ENCODE data around the gene LRRC34.

The LRRC34 gene

DNA sequence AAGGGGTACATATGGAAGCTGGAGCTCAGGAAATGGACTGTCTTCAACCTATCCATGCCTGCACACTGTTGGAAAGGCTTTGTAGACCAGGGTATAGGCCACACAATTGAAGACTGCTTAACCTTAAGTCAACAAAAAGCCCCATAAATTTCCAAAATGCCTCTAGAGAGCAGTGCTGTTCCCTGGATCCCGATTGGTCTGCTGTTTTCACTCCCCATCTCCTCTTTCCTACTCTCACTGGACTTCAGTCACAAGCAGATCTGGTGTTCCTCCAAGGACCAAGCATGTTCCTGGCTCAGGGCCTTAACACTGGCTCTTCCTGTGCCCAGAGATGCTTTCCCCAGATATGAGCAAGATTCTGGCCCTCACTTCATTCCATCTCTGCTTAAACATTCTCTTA, 22.8 kb upstream of the LRRC34 start:
- no peaks in the 10 kb centered on the region for H3K27me3 ChIP-seq (replicated peaks in 2 of 5; ENCODE audit: control insufficient read depth in 4 of 5, insufficient read depth in 5 of 5, low read length in 4 of 5)
- DNase-seq = no peak
- H3K4me1 ChIP-seq (ENCODE audit: control extremely low read depth in 1 of 4, control insufficient read depth in 4 of 4, insufficient read depth in 4 of 4, low read length in 3 of 4) = no peaks in the 10 kb centered on the region
- no peaks in the 10 kb centered on the region for H3K9me3 ChIP-seq (ENCODE audit: control extremely low read depth in 1 of 5, control insufficient read depth in 4 of 5, insufficient read depth in 2 of 5, low read depth in 1 of 5, low read length in 4 of 5)
- 86% methylated on average over 1 of the region's 1 CpG for WGBS (ENCODE audit: insufficient coverage)
- H3K27ac ChIP-seq (ENCODE audit: insufficient read depth in 1 of 2, low read depth in 1 of 2, low read length in 2 of 2, poor library complexity in 1 of 2, severe bottlenecking in 2 of 2) = no peak overlapping the region
- ChIA-PET CTCF (interaction anchor here (1.3 kb wide), 1 partner anchor 10 kb away, joined by 4 read pairs; no protein-coding TSS in a partner anchor), POLR2A (no interaction called here)
- no peak overlapping the region for H3K4me3 ChIP-seq (ENCODE audit: control insufficient read depth in 1 of 7, extremely low read depth in 1 of 7, insufficient read depth in 4 of 7, low read depth in 2 of 7, low read length in 6 of 7)
- H3K36me3 ChIP-seq (ENCODE audit: control insufficient read depth in 4 of 4, insufficient read depth in 4 of 4, low read length in 3 of 4) = no peaks in the 10 kb centered on the region

DNA sequence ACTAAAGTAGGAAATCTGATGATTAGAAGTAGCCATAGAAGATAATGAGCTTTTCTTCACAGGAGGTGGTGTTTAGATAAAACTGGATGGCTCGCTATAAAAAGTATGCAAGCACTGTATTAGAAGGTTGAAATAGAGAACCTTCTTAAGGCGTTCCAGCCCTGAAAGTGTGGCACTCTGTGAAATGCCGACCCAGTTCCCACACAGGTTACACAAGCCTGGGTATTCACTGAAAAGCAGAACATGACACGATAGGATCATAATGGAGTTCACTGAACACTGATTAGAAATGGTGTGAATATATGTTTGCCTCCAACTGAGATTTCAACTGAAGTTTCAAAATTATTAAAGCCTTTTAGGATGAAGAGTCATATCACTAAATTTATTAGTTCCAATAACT, 15.0 kb upstream of the LRRC34 start:
- ChIA-PET POLR2A (no interaction called here), CTCF (interaction anchor here (1.7 kb wide), 1 partner anchor 17 kb away, joined by 4 read pairs; no protein-coding TSS in a partner anchor)
- Histone ChIP-seq H3K4me3 (ENCODE audit: control insufficient read depth in 1 of 7, extremely low read depth in 1 of 7, insufficient read depth in 4 of 7, low read depth in 2 of 7, low read length in 6 of 7) (no peak overlapping the region), H3K27ac (ENCODE audit: insufficient read depth in 1 of 2, low read depth in 1 of 2, low read length in 2 of 2, poor library complexity in 1 of 2, severe bottlenecking in 2 of 2) (no peak overlapping the region), H3K27me3 (replicated peaks in 2 of 5; ENCODE audit: control insufficient read depth in 4 of 5, insufficient read depth in 5 of 5, low read length in 4 of 5) (no peaks in the 10 kb centered on the region), H3K9me3 (ENCODE audit: control extremely low read depth in 1 of 5, control insufficient read depth in 4 of 5, insufficient read depth in 2 of 5, low read depth in 1 of 5, low read length in 4 of 5) (no peaks in the 10 kb centered on the region), H3K4me1 (ENCODE audit: control extremely low read depth in 1 of 4, control insufficient read depth in 4 of 4, insufficient read depth in 4 of 4, low read length in 3 of 4) (peaks cover 0 to 10% (median 0%) of the 10 kb centered on the region in 4 experiments), H3K36me3 (ENCODE audit: control insufficient read depth in 4 of 4, insufficient read depth in 4 of 4, low read length in 3 of 4) (no peaks in the 10 kb centered on the region)
- DNase-seq = no peak
- WGBS (ENCODE audit: insufficient coverage) = 100% methylated on average over 3 of the region's 4 CpGs

DNA sequence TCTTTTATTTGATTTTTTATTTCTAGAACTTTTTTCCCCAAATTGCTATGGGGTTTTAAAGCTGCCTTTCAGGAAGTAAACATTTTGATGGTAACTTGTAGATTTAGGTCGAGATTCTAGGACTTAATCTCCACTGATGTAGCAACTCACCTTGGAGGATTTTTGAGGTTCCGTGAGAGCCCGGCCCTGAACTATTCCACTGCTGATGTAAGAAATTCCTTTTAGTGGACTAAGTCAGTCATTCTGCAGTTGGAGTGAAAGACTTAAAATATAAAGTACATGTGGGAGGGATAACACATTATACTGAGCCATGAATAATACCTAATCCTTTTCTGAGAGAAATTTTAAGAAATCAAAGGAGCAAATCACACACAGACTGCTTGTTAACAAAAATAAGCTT, 12.6 kb upstream of the LRRC34 start:
- Histone ChIP-seq H3K36me3 (ENCODE audit: control insufficient read depth in 4 of 4, insufficient read depth in 4 of 4, low read length in 3 of 4) (no peaks in the 10 kb centered on the region), H3K27me3 (replicated peaks in 2 of 5; ENCODE audit: control insufficient read depth in 4 of 5, insufficient read depth in 5 of 5, low read length in 4 of 5) (no peaks in the 10 kb centered on the region), H3K9me3 (ENCODE audit: control extremely low read depth in 1 of 5, control insufficient read depth in 4 of 5, insufficient read depth in 2 of 5, low read depth in 1 of 5, low read length in 4 of 5) (no peaks in the 10 kb centered on the region), H3K4me1 (ENCODE audit: control extremely low read depth in 1 of 4, control insufficient read depth in 4 of 4, insufficient read depth in 4 of 4, low read length in 3 of 4) (peaks cover 0 to 10% (median 0%) of the 10 kb centered on the region in 4 experiments), H3K4me3 (ENCODE audit: control insufficient read depth in 1 of 7, extremely low read depth in 1 of 7, insufficient read depth in 4 of 7, low read depth in 2 of 7, low read length in 6 of 7) (no peak overlapping the region), H3K27ac (ENCODE audit: insufficient read depth in 1 of 2, low read depth in 1 of 2, low read length in 2 of 2, poor library complexity in 1 of 2, severe bottlenecking in 2 of 2) (no peak overlapping the region)
- ChIA-PET CTCF (interaction anchor here (0.7 to 1.4 kb wide), 5 partner anchors 10 to 129 kb away, joined by 3 to 7 read pairs (median 4); no protein-coding TSS in a partner anchor), POLR2A (no interaction called here)
- DNase-seq = no peak
- 100% methylated on average over 3 of the region's 3 CpGs for WGBS (ENCODE audit: insufficient coverage)

DNA sequence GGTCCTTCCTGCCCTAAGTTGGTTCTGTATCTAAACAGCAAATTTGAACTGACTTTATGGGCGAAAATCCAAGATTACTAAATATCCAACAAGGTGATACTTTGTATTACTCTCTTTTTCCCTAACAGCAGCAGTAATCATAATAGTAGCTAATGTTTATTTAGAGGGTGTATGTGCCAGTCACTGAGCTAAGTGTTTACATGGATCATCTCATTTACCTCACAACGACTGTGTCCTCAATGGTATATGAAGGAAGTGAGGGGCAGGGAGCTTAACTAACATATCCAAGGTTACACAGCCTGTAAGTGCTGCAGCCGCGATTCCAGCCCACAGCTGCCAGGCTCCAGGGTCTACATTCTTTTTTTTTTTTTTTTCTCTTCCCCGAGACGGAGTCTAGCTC, 10.3 kb upstream of the LRRC34 start:
- Histone ChIP-seq H3K4me3 (ENCODE audit: control insufficient read depth in 1 of 7, extremely low read depth in 1 of 7, insufficient read depth in 4 of 7, low read depth in 2 of 7, low read length in 6 of 7) (no peak overlapping the region), H3K4me1 (ENCODE audit: control extremely low read depth in 1 of 4, control insufficient read depth in 4 of 4, insufficient read depth in 4 of 4, low read length in 3 of 4) (no peaks in the 10 kb centered on the region), H3K9me3 (ENCODE audit: control extremely low read depth in 1 of 5, control insufficient read depth in 4 of 5, insufficient read depth in 2 of 5, low read depth in 1 of 5, low read length in 4 of 5) (no peaks in the 10 kb centered on the region), H3K27me3 (replicated peaks in 2 of 5; ENCODE audit: control insufficient read depth in 4 of 5, insufficient read depth in 5 of 5, low read length in 4 of 5) (no peaks in the 10 kb centered on the region), H3K27ac (ENCODE audit: insufficient read depth in 1 of 2, low read depth in 1 of 2, low read length in 2 of 2, poor library complexity in 1 of 2, severe bottlenecking in 2 of 2) (no peak overlapping the region), H3K36me3 (ENCODE audit: control insufficient read depth in 4 of 4, insufficient read depth in 4 of 4, low read length in 3 of 4) (no peaks in the 10 kb centered on the region)
- no peak for DNase-seq
- ChIA-PET POLR2A (interaction anchor here (0.7 kb wide), 1 partner anchor 11 kb away, joined by 4 read pairs; no protein-coding TSS in a partner anchor), CTCF (interaction anchor here (1.5 kb wide), 1 partner anchor 9 kb away, joined by 4 read pairs; no protein-coding TSS in a partner anchor)
- 93% methylated on average over 3 of the region's 6 CpGs for WGBS (ENCODE audit: insufficient coverage)

DNA sequence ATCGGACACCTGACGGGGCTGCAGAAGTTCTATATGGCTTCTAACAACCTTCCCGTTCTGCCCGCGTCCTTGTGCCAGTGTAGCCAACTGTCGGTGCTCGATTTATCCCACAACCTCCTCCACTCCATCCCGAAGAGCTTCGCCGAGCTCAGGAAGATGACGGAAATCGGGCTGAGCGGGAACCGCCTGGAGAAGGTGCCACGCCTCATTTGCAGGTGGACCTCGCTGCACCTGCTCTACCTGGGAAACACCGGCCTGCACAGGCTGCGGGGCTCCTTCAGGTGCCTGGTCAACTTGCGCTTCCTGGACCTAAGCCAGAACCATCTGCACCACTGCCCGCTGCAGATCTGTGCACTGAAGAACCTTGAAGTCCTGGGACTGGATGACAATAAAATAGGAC, 9.8 kb upstream of the LRRC34 start:
- no peak for DNase-seq
- H3K36me3 ChIP-seq (ENCODE audit: control insufficient read depth in 4 of 4, insufficient read depth in 4 of 4, low read length in 3 of 4) = no peaks in the 10 kb centered on the region
- WGBS (ENCODE audit: insufficient coverage) = 98% methylated on average over 20 of the region's 20 CpGs
- no peaks in the 10 kb centered on the region for H3K4me1 ChIP-seq (ENCODE audit: control extremely low read depth in 1 of 4, control insufficient read depth in 4 of 4, insufficient read depth in 4 of 4, low read length in 3 of 4)
- H3K27me3 ChIP-seq (replicated peaks in 2 of 5; ENCODE audit: control insufficient read depth in 4 of 5, insufficient read depth in 5 of 5, low read length in 4 of 5) = no peaks in the 10 kb centered on the region
- H3K4me3 ChIP-seq (ENCODE audit: control insufficient read depth in 1 of 7, extremely low read depth in 1 of 7, insufficient read depth in 4 of 7, low read depth in 2 of 7, low read length in 6 of 7) = no peak overlapping the region
- no peaks in the 10 kb centered on the region for H3K9me3 ChIP-seq (ENCODE audit: control extremely low read depth in 1 of 5, control insufficient read depth in 4 of 5, insufficient read depth in 2 of 5, low read depth in 1 of 5, low read length in 4 of 5)
- POLR2A ChIA-PET = interaction anchor here (0.7 kb wide), 1 partner anchor 10 kb away, joined by 4 read pairs; no protein-coding TSS in a partner anchor
- H3K27ac ChIP-seq (ENCODE audit: insufficient read depth in 1 of 2, low read depth in 1 of 2, low read length in 2 of 2, poor library complexity in 1 of 2, severe bottlenecking in 2 of 2) = no peak overlapping the region
- CTCF ChIA-PET = interaction anchor here (1.5 kb wide), 1 partner anchor 10 kb away, joined by 4 read pairs; no protein-coding TSS in a partner anchor

DNA sequence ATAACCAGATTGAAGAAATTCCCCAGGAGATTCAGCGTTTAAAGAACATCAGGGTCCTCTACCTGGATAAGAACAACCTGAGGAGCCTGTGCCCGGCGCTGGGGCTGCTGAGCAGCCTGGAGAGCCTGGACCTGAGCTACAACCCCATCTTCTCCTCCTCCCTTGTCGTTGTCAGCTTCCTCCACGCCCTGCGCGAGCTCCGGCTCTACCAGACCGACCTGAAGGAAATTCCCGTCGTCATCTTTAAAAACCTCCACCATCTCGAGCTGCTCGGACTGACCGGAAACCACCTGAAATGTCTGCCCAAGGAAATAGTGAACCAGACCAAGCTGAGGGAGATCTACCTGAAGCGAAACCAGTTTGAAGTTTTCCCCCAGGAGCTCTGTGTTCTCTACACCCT, 9.4 kb upstream of the LRRC34 start:
- H3K27me3 ChIP-seq (replicated peaks in 2 of 5; ENCODE audit: control insufficient read depth in 4 of 5, insufficient read depth in 5 of 5, low read length in 4 of 5) = no peaks in the 10 kb centered on the region
- no peak overlapping the region for H3K27ac ChIP-seq (ENCODE audit: insufficient read depth in 1 of 2, low read depth in 1 of 2, low read length in 2 of 2, poor library complexity in 1 of 2, severe bottlenecking in 2 of 2)
- no peaks in the 10 kb centered on the region for H3K9me3 ChIP-seq (ENCODE audit: control extremely low read depth in 1 of 5, control insufficient read depth in 4 of 5, insufficient read depth in 2 of 5, low read depth in 1 of 5, low read length in 4 of 5)
- DNase-seq = no peak
- H3K4me1 ChIP-seq (ENCODE audit: control extremely low read depth in 1 of 4, control insufficient read depth in 4 of 4, insufficient read depth in 4 of 4, low read length in 3 of 4) = no peaks in the 10 kb centered on the region
- ChIA-PET CTCF (interaction anchor here (1.5 kb wide), 1 partner anchor 10 kb away, joined by 4 read pairs; no protein-coding TSS in a partner anchor), POLR2A (no interaction called here)
- H3K4me3 ChIP-seq (ENCODE audit: control insufficient read depth in 1 of 7, extremely low read depth in 1 of 7, insufficient read depth in 4 of 7, low read depth in 2 of 7, low read length in 6 of 7) = no peak overlapping the region
- WGBS (ENCODE audit: insufficient coverage) = 96% methylated on average over 15 of the region's 15 CpGs
- H3K36me3 ChIP-seq (ENCODE audit: control insufficient read depth in 4 of 4, insufficient read depth in 4 of 4, low read length in 3 of 4) = no peaks in the 10 kb centered on the region

DNA sequence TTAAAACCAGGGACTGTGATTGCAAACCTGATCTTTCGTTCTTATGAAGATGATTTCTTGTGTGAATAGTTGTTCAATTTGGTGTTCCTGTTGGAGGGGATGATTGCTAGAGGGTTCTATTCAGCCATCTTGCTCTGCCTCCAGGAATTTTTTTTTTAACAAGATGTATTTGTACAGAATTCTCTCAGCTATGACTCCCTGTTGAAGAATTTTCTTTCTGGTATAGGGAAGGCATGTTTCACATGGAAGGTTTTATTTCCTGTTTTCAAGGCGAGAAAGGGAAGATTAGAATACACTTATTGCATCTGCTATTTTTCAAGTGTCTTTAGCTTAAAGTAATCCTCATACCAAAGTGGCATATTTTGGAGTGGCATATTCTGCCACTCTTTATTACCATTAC, 5.6 kb upstream of the LRRC34 start:
- ChIA-PET POLR2A (no interaction called here), CTCF (interaction anchor here (1.0 kb wide), 1 partner anchor 9 kb away, joined by 3 read pairs; no protein-coding TSS in a partner anchor)
- H3K4me3 ChIP-seq (ENCODE audit: control insufficient read depth in 1 of 7, extremely low read depth in 1 of 7, insufficient read depth in 4 of 7, low read depth in 2 of 7, low read length in 6 of 7) = no peak overlapping the region
- H3K4me1 ChIP-seq (ENCODE audit: control extremely low read depth in 1 of 4, control insufficient read depth in 4 of 4, insufficient read depth in 4 of 4, low read length in 3 of 4) = peaks cover 0 to 9% (median 6%) of the 10 kb centered on the region in 4 experiments
- no peaks in the 10 kb centered on the region for H3K36me3 ChIP-seq (ENCODE audit: control insufficient read depth in 4 of 4, insufficient read depth in 4 of 4, low read length in 3 of 4)
- H3K27me3 ChIP-seq (replicated peaks in 2 of 5; ENCODE audit: control insufficient read depth in 4 of 5, insufficient read depth in 5 of 5, low read length in 4 of 5) = no peaks in the 10 kb centered on the region
- H3K27ac ChIP-seq (ENCODE audit: insufficient read depth in 1 of 2, low read depth in 1 of 2, low read length in 2 of 2, poor library complexity in 1 of 2, severe bottlenecking in 2 of 2) = no peak overlapping the region
- no CpG with 5 or more reads among the region's 2 CpGs for WGBS (ENCODE audit: insufficient coverage)
- peaks cover 0 to 7% (median 3%) of the 10 kb centered on the region in 5 experiments for H3K9me3 ChIP-seq (ENCODE audit: control extremely low read depth in 1 of 5, control insufficient read depth in 4 of 5, insufficient read depth in 2 of 5, low read depth in 1 of 5, low read length in 4 of 5)
- no peak for DNase-seq

All from common myeloid progenitor, CD34-positive (primary cell).